ENCODE measurements around the gene C2orf80.

The C2orf80 gene

GRCh38 chr2:208175069-208175839 lies 14.6 kb downstream of the C2orf80 start:
- H3K36me3 ChIP-seq (ENCODE audit: control insufficient read depth in 1 of 2, insufficient read depth in 2 of 2, low read length in 2 of 2), result no peaks in the 10 kb centered on the region
- H3K9me3 ChIP-seq (ENCODE audit: control insufficient read depth in 1 of 2, low read length in 2 of 2), result no peaks in the 10 kb centered on the region
- H3K27ac ChIP-seq (ENCODE audit: low read length), result no peak overlapping the region
- no peaks in the 10 kb centered on the region for H3K27me3 ChIP-seq (ENCODE audit: low read depth, low read length)
- H3K4me1 ChIP-seq (ENCODE audit: control insufficient read depth in 1 of 2, insufficient read depth in 2 of 2, low read length in 2 of 2), result peaks cover 0 to 3% of the 10 kb centered on the region in 2 donors
- H3K4me3 ChIP-seq (ENCODE audit: low read depth in 1 of 2, low read length in 2 of 2), result no peak overlapping the region

- peaks cover 0 to 3% of the 10 kb centered on the region in 2 donors for H3K4me1 ChIP-seq (ENCODE audit: control insufficient read depth in 1 of 2, insufficient read depth in 2 of 2, low read length in 2 of 2)
- no peak overlapping the region for H3K27ac ChIP-seq (ENCODE audit: low read length)
- no peaks in the 10 kb centered on the region for H3K36me3 ChIP-seq (ENCODE audit: control insufficient read depth in 1 of 2, insufficient read depth in 2 of 2, low read length in 2 of 2)
- no peak overlapping the region for H3K4me3 ChIP-seq (ENCODE audit: low read depth in 1 of 2, low read length in 2 of 2)
- no peaks in the 10 kb centered on the region for H3K27me3 ChIP-seq (ENCODE audit: low read depth, low read length)
- H3K9me3 ChIP-seq (ENCODE audit: control insufficient read depth in 1 of 2, low read length in 2 of 2), result no peaks in the 10 kb centered on the region
Measured at GRCh38 chr2:208174144-208174543, 15.7 kb downstream of the C2orf80 start.

- Histone ChIP-seq H3K4me3 (ENCODE audit: low read depth in 1 of 2, low read length in 2 of 2) (no peak overlapping the region), H3K4me1 (ENCODE audit: control insufficient read depth in 1 of 2, insufficient read depth in 2 of 2, low read length in 2 of 2) (peaks cover 0 to 3% of the 10 kb centered on the region in 2 donors), H3K27me3 (ENCODE audit: low read depth, low read length) (no peaks in the 10 kb centered on the region), H3K27ac (ENCODE audit: low read length) (no peak overlapping the region), H3K36me3 (ENCODE audit: control insufficient read depth in 1 of 2, insufficient read depth in 2 of 2, low read length in 2 of 2) (no peaks in the 10 kb centered on the region), H3K9me3 (ENCODE audit: control insufficient read depth in 1 of 2, low read length in 2 of 2) (no peaks in the 10 kb centered on the region)
Measured at GRCh38 chr2:208172125-208172524, 17.7 kb downstream of the C2orf80 start.

- Histone ChIP-seq H3K27me3 (ENCODE audit: low read depth, low read length) (no peaks in the 10 kb centered on the region), H3K27ac (ENCODE audit: low read length) (no peak overlapping the region), H3K4me1 (ENCODE audit: control insufficient read depth in 1 of 2, insufficient read depth in 2 of 2, low read length in 2 of 2) (no peaks in the 10 kb centered on the region), H3K36me3 (ENCODE audit: control insufficient read depth in 1 of 2, insufficient read depth in 2 of 2, low read length in 2 of 2) (no peaks in the 10 kb centered on the region), H3K4me3 (ENCODE audit: low read depth in 1 of 2, low read length in 2 of 2) (no peak overlapping the region), H3K9me3 (ENCODE audit: control insufficient read depth in 1 of 2, low read length in 2 of 2) (no peaks in the 10 kb centered on the region)
Measured at GRCh38 chr2:208164951-208165755, 24.7 kb downstream of the C2orf80 start.

GRCh38 chr2:208163489-208163888 lies 26.3 kb downstream of the C2orf80 start, which contains the start of gene CRYGA:
Gene CRYGA, minus strand, starts transcription at chr2:208163589. Its CDS starts 33 bp downstream, at chr2:208163556.
- H3K4me3 ChIP-seq (ENCODE audit: low read depth in 1 of 2, low read length in 2 of 2), result no peak within 1 kb of the TSS
- H3K4me1 ChIP-seq (ENCODE audit: control insufficient read depth in 1 of 2, insufficient read depth in 2 of 2, low read length in 2 of 2), result no peaks in the 10 kb centered on the region
- H3K27ac ChIP-seq (ENCODE audit: low read length), result no peak within 1 kb of the TSS

GRCh38 chr2:208156439-208156838 lies 33.4 kb downstream of the C2orf80 start:
- H3K36me3 ChIP-seq (ENCODE audit: control insufficient read depth in 1 of 2, insufficient read depth in 2 of 2, low read length in 2 of 2), result no peaks in the 10 kb centered on the region
- no peak overlapping the region for H3K27ac ChIP-seq (ENCODE audit: low read length)
- H3K4me3 ChIP-seq (ENCODE audit: low read depth in 1 of 2, low read length in 2 of 2), result no peak overlapping the region
- H3K9me3 ChIP-seq (ENCODE audit: control insufficient read depth in 1 of 2, low read length in 2 of 2), result peaks cover 0 to 6% of the 10 kb centered on the region in 2 donors
- H3K4me1 ChIP-seq (ENCODE audit: control insufficient read depth in 1 of 2, insufficient read depth in 2 of 2, low read length in 2 of 2), result no peaks in the 10 kb centered on the region
- no peaks in the 10 kb centered on the region for H3K27me3 ChIP-seq (ENCODE audit: low read depth, low read length)

More at GRCh38 chr2:208163489-208163888, 26.3 kb downstream of the C2orf80 start, which contains the start of gene CRYGA:
- Histone ChIP-seq H3K27me3 (ENCODE audit: low read depth, low read length) (no peaks in the 10 kb centered on the region), H3K9me3 (ENCODE audit: control insufficient read depth in 1 of 2, low read length in 2 of 2) (no peaks in the 10 kb centered on the region), H3K36me3 (ENCODE audit: control insufficient read depth in 1 of 2, insufficient read depth in 2 of 2, low read length in 2 of 2) (no peaks in the 10 kb centered on the region)

GRCh38 chr2:208153156-208153555 lies 36.7 kb downstream of the C2orf80 start:
- Histone ChIP-seq H3K4me1 (ENCODE audit: control insufficient read depth in 1 of 2, insufficient read depth in 2 of 2, low read length in 2 of 2) (no peaks in the 10 kb centered on the region), H3K4me3 (ENCODE audit: low read depth in 1 of 2, low read length in 2 of 2) (no peak overlapping the region), H3K27ac (ENCODE audit: low read length) (no peak overlapping the region), H3K36me3 (ENCODE audit: control insufficient read depth in 1 of 2, insufficient read depth in 2 of 2, low read length in 2 of 2) (no peaks in the 10 kb centered on the region), H3K27me3 (ENCODE audit: low read depth, low read length) (no peaks in the 10 kb centered on the region), H3K9me3 (ENCODE audit: control insufficient read depth in 1 of 2, low read length in 2 of 2) (peaks cover 0 to 6% of the 10 kb centered on the region in 2 donors)

GRCh38 chr2:208150956-208151355 lies 38.9 kb downstream of the C2orf80 start:
- H3K36me3 ChIP-seq (ENCODE audit: control insufficient read depth in 1 of 2, insufficient read depth in 2 of 2, low read length in 2 of 2), result no peaks in the 10 kb centered on the region
- H3K4me1 ChIP-seq (ENCODE audit: control insufficient read depth in 1 of 2, insufficient read depth in 2 of 2, low read length in 2 of 2), result no peaks in the 10 kb centered on the region
- H3K27me3 ChIP-seq (ENCODE audit: low read depth, low read length), result no peaks in the 10 kb centered on the region
- H3K27ac ChIP-seq (ENCODE audit: low read length), result no peak overlapping the region
- peaks cover 0 to 6% of the 10 kb centered on the region in 2 donors for H3K9me3 ChIP-seq (ENCODE audit: control insufficient read depth in 1 of 2, low read length in 2 of 2)
- no peak overlapping the region for H3K4me3 ChIP-seq (ENCODE audit: low read depth in 1 of 2, low read length in 2 of 2)

- Histone ChIP-seq H3K4me3 (ENCODE audit: low read depth in 1 of 2, low read length in 2 of 2) (no peak overlapping the region), H3K36me3 (ENCODE audit: control insufficient read depth in 1 of 2, insufficient read depth in 2 of 2, low read length in 2 of 2) (no peaks in the 10 kb centered on the region), H3K4me1 (ENCODE audit: control insufficient read depth in 1 of 2, insufficient read depth in 2 of 2, low read length in 2 of 2) (no peaks in the 10 kb centered on the region), H3K27me3 (ENCODE audit: low read depth, low read length) (no peaks in the 10 kb centered on the region), H3K27ac (ENCODE audit: low read length) (no peak overlapping the region), H3K9me3 (ENCODE audit: control insufficient read depth in 1 of 2, low read length in 2 of 2) (peaks cover 0 to 6% of the 10 kb centered on the region in 2 donors)
Measured at GRCh38 chr2:208150094-208150493, 39.7 kb downstream of the C2orf80 start.

- H3K27me3 ChIP-seq (ENCODE audit: low read depth, low read length), result no peaks in the 10 kb centered on the region
- peaks cover 0 to 6% of the 10 kb centered on the region in 2 donors for H3K9me3 ChIP-seq (ENCODE audit: control insufficient read depth in 1 of 2, low read length in 2 of 2)
- no peaks in the 10 kb centered on the region for H3K36me3 ChIP-seq (ENCODE audit: control insufficient read depth in 1 of 2, insufficient read depth in 2 of 2, low read length in 2 of 2)
- H3K27ac ChIP-seq (ENCODE audit: low read length), result no peak overlapping the region
- H3K4me1 ChIP-seq (ENCODE audit: control insufficient read depth in 1 of 2, insufficient read depth in 2 of 2, low read length in 2 of 2), result no peaks in the 10 kb centered on the region
- H3K4me3 ChIP-seq (ENCODE audit: low read depth in 1 of 2, low read length in 2 of 2), result no peak overlapping the region
Measured at GRCh38 chr2:208148803-208149202, 41.0 kb downstream of the C2orf80 start.

- Histone ChIP-seq H3K4me1 (ENCODE audit: control insufficient read depth in 1 of 2, insufficient read depth in 2 of 2, low read length in 2 of 2) (no peaks in the 10 kb centered on the region), H3K9me3 (ENCODE audit: control insufficient read depth in 1 of 2, low read length in 2 of 2) (peaks cover 0 to 6% of the 10 kb centered on the region in 2 donors), H3K36me3 (ENCODE audit: control insufficient read depth in 1 of 2, insufficient read depth in 2 of 2, low read length in 2 of 2) (no peaks in the 10 kb centered on the region), H3K27ac (ENCODE audit: low read length) (no peak overlapping the region), H3K4me3 (ENCODE audit: low read depth in 1 of 2, low read length in 2 of 2) (no peak overlapping the region), H3K27me3 (ENCODE audit: low read depth, low read length) (no peaks in the 10 kb centered on the region)
Measured at GRCh38 chr2:208147759-208148158, 42.1 kb downstream of the C2orf80 start.
